HEK293 (cell line): ENCODE results near the gene IL17B.
A peak's percentile ranks its signal among the peaks of the same experiment; 100 is the strongest.

Experiments
- ATF2 ChIP-seq: fragments of 450-650 bp; formaldehyde crosslinking; IDR thresholded peaks from 2 replicates; pipeline ENCODE4 v1.5.1; 2016; ENCODE audit warnings: missing biosample characterization, missing genetic modification characterization, low read depth
- CTCF ChIP-seq: fragments of 450-650 bp; formaldehyde crosslinking; IDR thresholded peaks from 2 replicates; pipeline ENCODE4 v1.5.1; 2016; ENCODE audit warnings: missing biosample characterization, missing genetic modification characterization
- GLI2 ChIP-seq: fragments of 450-650 bp; formaldehyde crosslinking; IDR thresholded peaks from 2 replicates; pipeline ENCODE4; 2017; ENCODE audit warnings: missing biosample characterization, missing genetic modification characterization, low read depth, borderline replicate concordance
- HOXD13 ChIP-seq: sonication (generic); formaldehyde crosslinking; IDR thresholded peaks from 2 replicates; pipeline ENCODE4 v1.8.0; 2022; ENCODE audit warnings: missing genetic modification reagents, borderline replicate concordance
- KLF7 ChIP-seq: fragments of 450-650 bp; formaldehyde crosslinking; IDR thresholded peaks from 2 replicates; pipeline ENCODE4 v1.5.1; 2016; ENCODE audit warnings: missing biosample characterization, missing genetic modification characterization, borderline replicate concordance
- RBAK ChIP-seq: fragments of 450-650 bp; formaldehyde crosslinking; IDR thresholded peaks from 2 replicates; pipeline ENCODE4 v1.5.1; 2016; ENCODE audit warnings: missing biosample characterization, missing genetic modification characterization
- SCRT1 ChIP-seq: fragments of 450-650 bp; formaldehyde crosslinking; IDR thresholded peaks from 2 replicates; pipeline ENCODE4 v1.5.1; 2016; ENCODE audit warnings: missing biosample characterization, missing genetic modification characterization, borderline replicate concordance
- ZBTB26 ChIP-seq: fragments of 450-650 bp; formaldehyde crosslinking; optimal IDR thresholded peaks from 2 replicates; pipeline ENCODE3; 2016; ENCODE audit warnings: missing biosample characterization, mild to moderate bottlenecking, missing genetic modification characterization
- ZFHX2 ChIP-seq: fragments of 450-650 bp; formaldehyde crosslinking; conservative IDR thresholded peaks from 2 replicates; pipeline ENCODE4 v1.5.1; 2016; ENCODE audit warnings: missing biosample characterization, missing genetic modification characterization
- ZNF146 ChIP-seq: fragments of 450-650 bp; formaldehyde crosslinking; IDR thresholded peaks from 2 replicates; pipeline ENCODE4 v1.5.1; 2016; ENCODE audit warnings: missing biosample characterization, missing genetic modification characterization
- ZNF157 ChIP-seq: fragments of 450-650 bp; formaldehyde crosslinking; IDR thresholded peaks from 2 replicates; pipeline ENCODE4 v1.5.1; 2016; ENCODE audit warnings: missing biosample characterization, missing genetic modification characterization
- ZNF174 ChIP-seq: fragments of 450-650 bp; formaldehyde crosslinking; IDR thresholded peaks from 2 replicates; pipeline ENCODE4 v1.5.0; 2017; ENCODE audit warnings: missing biosample characterization, mild to moderate bottlenecking, missing genetic modification characterization
- ZNF18 ChIP-seq: fragments of 450-650 bp; formaldehyde crosslinking; IDR thresholded peaks from 2 replicates; pipeline ENCODE4 v1.5.1; 2016; ENCODE audit warnings: missing biosample characterization, missing genetic modification characterization
- ZNF214 ChIP-seq: fragments of 450-650 bp; formaldehyde crosslinking; IDR thresholded peaks from 2 replicates; pipeline ENCODE4 v1.5.1; 2017; ENCODE audit warnings: missing biosample characterization, mild to moderate bottlenecking, missing genetic modification characterization, borderline replicate concordance
- ZNF26 ChIP-seq: fragments of 450-650 bp; formaldehyde crosslinking; IDR thresholded peaks from 2 replicates; pipeline ENCODE4 v1.5.1; 2016; ENCODE audit warnings: missing biosample characterization, missing genetic modification characterization
- ZNF311 ChIP-seq: fragments of 450-650 bp; formaldehyde crosslinking; IDR thresholded peaks from 2 replicates; pipeline ENCODE4 v1.5.1; 2017; ENCODE audit warnings: missing biosample characterization, missing genetic modification characterization, borderline replicate concordance
- ZNF354C ChIP-seq: fragments of 450-650 bp; formaldehyde crosslinking; IDR thresholded peaks from 2 replicates; pipeline ENCODE4 v1.5.1; 2016; ENCODE audit warnings: missing biosample characterization, missing genetic modification characterization, low read depth, borderline replicate concordance
- ZNF391 ChIP-seq: fragments of 450-650 bp; formaldehyde crosslinking; IDR thresholded peaks from 2 replicates; pipeline ENCODE4 v1.5.1; 2016; ENCODE audit warnings: low read depth, missing biosample characterization, missing genetic modification characterization, borderline replicate concordance
- ZNF404 ChIP-seq: fragments of 450-650 bp; formaldehyde crosslinking; IDR thresholded peaks from 2 replicates; pipeline ENCODE4 v1.5.1; 2017; ENCODE audit warnings: missing biosample characterization, missing genetic modification characterization
- ZNF423 ChIP-seq: fragments of 450-650 bp; formaldehyde crosslinking; IDR thresholded peaks from 2 replicates; pipeline ENCODE4 v1.5.1; 2016; ENCODE audit warnings: missing biosample characterization, missing genetic modification characterization
- ZNF510 ChIP-seq: fragments of 450-650 bp; formaldehyde crosslinking; IDR thresholded peaks from 2 replicates; pipeline ENCODE4 v1.5.1; 2018; ENCODE audit warnings: mild to moderate bottlenecking, missing genetic modification characterization, missing biosample characterization; ENCODE audit not compliant: insufficient replicate concordance
- ZNF624 ChIP-seq: fragments of 450-650 bp; formaldehyde crosslinking; IDR thresholded peaks from 2 replicates; pipeline ENCODE4 v1.5.1; 2017; ENCODE audit warnings: missing biosample characterization, missing genetic modification characterization
- ZNF639 ChIP-seq: fragments of 450-650 bp; formaldehyde crosslinking; IDR thresholded peaks from 2 replicates; pipeline ENCODE4 v1.5.1; 2016; ENCODE audit warnings: missing biosample characterization, missing genetic modification characterization
- ZNF660 ChIP-seq: fragments of 450-650 bp; IDR thresholded peaks from 2 replicates; pipeline ENCODE4 v1.5.1; 2018; ENCODE audit warnings: missing biosample characterization, mild to moderate bottlenecking, missing genetic modification characterization
- ZNF76 ChIP-seq: fragments of 450-650 bp; formaldehyde crosslinking; IDR thresholded peaks from 2 replicates; pipeline ENCODE4; 2016; ENCODE audit warnings: low read depth, missing biosample characterization, missing genetic modification characterization, borderline replicate concordance
- ZNF777 ChIP-seq: fragments of 450-650 bp; formaldehyde crosslinking; IDR thresholded peaks from 2 replicates; pipeline ENCODE4 v1.5.1; 2017; ENCODE audit warnings: missing biosample characterization, missing genetic modification characterization, borderline replicate concordance
- ZNF785 ChIP-seq: fragments of 450-650 bp; formaldehyde crosslinking; IDR thresholded peaks from 2 replicates; pipeline ENCODE4 v1.5.1; 2016; ENCODE audit warnings: missing biosample characterization, missing genetic modification characterization
- ZSCAN18 ChIP-seq: fragments of 450-650 bp; formaldehyde crosslinking; IDR thresholded peaks from 2 replicates; pipeline ENCODE4 v1.5.1; 2016; ENCODE audit warnings: missing biosample characterization, missing genetic modification characterization

The IL17B gene

GRCh38 chr5:149345147-149345891 lies 33.8 kb downstream of the IL17B start, which contains the start of gene GRPEL2 (continued):
- 0 out of 2 replicates have a peak, but pooled peaks have one; percentile 30 for TF ChIP-seq ZSCAN18 (tag by site-specific recombination)
- TF ChIP-seq ZNF311 (tag by site-specific recombination): no peak
- TF ChIP-seq ZNF777 (tag by site-specific recombination): no peak
- no peak for TF ChIP-seq ZNF354C (tag by site-specific recombination)
- no peak for TF ChIP-seq ZNF404 (tag by site-specific recombination)
- peak; percentile 84 for TF ChIP-seq ZBTB26
- TF ChIP-seq ZNF26: no peak
- TF ChIP-seq ZNF157 (tag by site-specific recombination): no peak
- no peak for TF ChIP-seq HOXD13 (CRISPR knock-in tag)
- no peak; the same call in 1 of the 2 replicates for TF ChIP-seq ZNF660 (tag by site-specific recombination)
- TF ChIP-seq ZNF214 (tag by site-specific recombination): no peak
- TF ChIP-seq ZNF174: no peak
- TF ChIP-seq ZNF639 (tag by site-specific recombination): peak; percentile 92
- TF ChIP-seq GLI2 (tag by site-specific recombination): no peak
- no peak for TF ChIP-seq ATF2 (tag by site-specific recombination)
- no peak; the same call in 1 of the 2 replicates for TF ChIP-seq ZNF76
- TF ChIP-seq SCRT1: no peak
- 0 out of 2 replicates have a peak, but pooled peaks have one; percentile 10 for TF ChIP-seq ZNF146 (tag by site-specific recombination)
- no peak; the same call in 1 of the 2 replicates for TF ChIP-seq KLF7 (tag by site-specific recombination)
- TF ChIP-seq ZFHX2: peak; percentile 99
- TF ChIP-seq RBAK (tag by site-specific recombination): no peak
- TF ChIP-seq ZNF510 (tag by site-specific recombination): no peak
- no peak for TF ChIP-seq CTCF (tag by site-specific recombination)
- TF ChIP-seq ZNF18 (tag by site-specific recombination): 0 out of 2 replicates have a peak, but pooled peaks have one; percentile 34
- TF ChIP-seq ZNF785: no peak
- peak; percentile 95; the same call in 1 of the 2 replicates for TF ChIP-seq ZNF391 (tag by site-specific recombination)
- TF ChIP-seq ZNF423 (tag by site-specific recombination): no peak
- no peak for TF ChIP-seq ZNF624 (tag by site-specific recombination)
